Measurements from ENCODE around the gene CYB561D1.

GRCh38 chr1:109488201-109488600 lies 5.7 kb upstream of the CYB561D1 start:
- TF ChIP-seq, protein P1, sequence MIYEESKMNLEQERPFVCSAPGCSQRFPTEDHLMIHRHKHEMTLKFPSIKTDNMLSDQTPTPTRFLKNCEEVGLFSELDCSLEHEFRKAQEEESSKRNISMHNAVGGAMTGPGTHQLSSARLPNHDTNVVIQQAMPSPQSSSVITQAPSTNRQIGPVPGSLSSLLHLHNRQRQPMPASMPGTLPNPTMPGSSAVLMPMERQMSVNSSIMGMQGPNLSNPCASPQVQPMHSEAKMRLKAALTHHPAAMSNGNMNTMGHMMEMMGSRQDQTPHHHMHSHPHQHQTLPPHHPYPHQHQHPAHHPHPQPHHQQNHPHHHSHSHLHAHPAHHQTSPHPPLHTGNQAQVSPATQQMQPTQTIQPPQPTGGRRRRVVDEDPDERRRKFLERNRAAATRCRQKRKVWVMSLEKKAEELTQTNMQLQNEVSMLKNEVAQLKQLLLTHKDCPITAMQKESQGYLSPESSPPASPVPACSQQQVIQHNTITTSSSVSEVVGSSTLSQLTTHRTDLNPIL (CRISPR knock-in tag; IDR thresholded peaks at IDR 0.05; ENCODE audit: low read depth), result no peak
- no peak for TF ChIP-seq PATZ1 (CRISPR knock-in tag; IDR thresholded peaks at IDR 0.05; ENCODE audit: borderline replicate concordance)
- TF ChIP-seq TOX (CRISPR knock-in tag; IDR thresholded peaks at IDR 0.05; ENCODE audit: borderline replicate concordance), result no peak
- no peak for TF ChIP-seq ZNF565 (CRISPR knock-in tag; conservative IDR thresholded peaks at IDR 0.05; ENCODE audit: low read depth)
- no peak for TF ChIP-seq SNAI2 (CRISPR knock-in tag; IDR thresholded peaks at IDR 0.05)
- TF ChIP-seq TCF4 (CRISPR knock-in tag; IDR thresholded peaks at IDR 0.05; ENCODE audit: borderline replicate concordance), result no peak
- TF ChIP-seq, protein P2, sequence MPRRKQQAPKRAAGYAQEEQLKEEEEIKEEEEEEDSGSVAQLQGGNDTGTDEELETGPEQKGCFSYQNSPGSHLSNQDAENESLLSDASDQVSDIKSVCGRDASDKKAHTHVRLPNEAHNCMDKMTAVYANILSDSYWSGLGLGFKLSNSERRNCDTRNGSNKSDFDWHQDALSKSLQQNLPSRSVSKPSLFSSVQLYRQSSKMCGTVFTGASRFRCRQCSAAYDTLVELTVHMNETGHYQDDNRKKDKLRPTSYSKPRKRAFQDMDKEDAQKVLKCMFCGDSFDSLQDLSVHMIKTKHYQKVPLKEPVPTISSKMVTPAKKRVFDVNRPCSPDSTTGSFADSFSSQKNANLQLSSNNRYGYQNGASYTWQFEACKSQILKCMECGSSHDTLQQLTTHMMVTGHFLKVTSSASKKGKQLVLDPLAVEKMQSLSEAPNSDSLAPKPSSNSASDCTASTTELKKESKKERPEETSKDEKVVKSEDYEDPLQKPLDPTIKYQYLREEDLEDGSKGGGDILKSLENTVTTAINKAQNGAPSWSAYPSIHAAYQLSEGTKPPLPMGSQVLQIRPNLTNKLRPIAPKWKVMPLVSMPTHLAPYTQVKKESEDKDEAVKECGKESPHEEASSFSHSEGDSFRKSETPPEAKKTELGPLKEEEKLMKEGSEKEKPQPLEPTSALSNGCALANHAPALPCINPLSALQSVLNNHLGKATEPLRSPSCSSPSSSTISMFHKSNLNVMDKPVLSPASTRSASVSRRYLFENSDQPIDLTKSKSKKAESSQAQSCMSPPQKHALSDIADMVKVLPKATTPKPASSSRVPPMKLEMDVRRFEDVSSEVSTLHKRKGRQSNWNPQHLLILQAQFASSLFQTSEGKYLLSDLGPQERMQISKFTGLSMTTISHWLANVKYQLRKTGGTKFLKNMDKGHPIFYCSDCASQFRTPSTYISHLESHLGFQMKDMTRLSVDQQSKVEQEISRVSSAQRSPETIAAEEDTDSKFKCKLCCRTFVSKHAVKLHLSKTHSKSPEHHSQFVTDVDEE (CRISPR knock-in tag; IDR thresholded peaks at IDR 0.05), result no peak
- no peak for TF ChIP-seq POU6F1 (CRISPR knock-in tag; IDR thresholded peaks at IDR 0.05; ENCODE audit: borderline replicate concordance, low read depth)

Measured in SK-N-SH treated with all-trans-retinoic acid at 6 μM for 48 hours (cell line).